WTC11 (cell line): ENCODE data around the gene KCNIP3. TPM values are rescaled to one million over a fixed set of nuclear protein-coding genes. Genes with fewer than 3 reads are reported as not detected.

Experiments used
- ATAC-seq: fragments of 200-7000 bp; cut with Tn5 transposase; 2 replicates; pipeline ENCODE4 v1.10.0; 2021; ENCODE audit warnings: mild to moderate bottlenecking, moderate library complexity
- CTCF ChIA-PET: fragments of 300-600 bp; sonication (Branson Sonifier 250); formaldehyde crosslinking; loops from one replicate; lab custom pipeline; 2021; ENCODE audit warnings: antibody characterized with exemption; lab: Charles Lee
- POLR2A ChIA-PET: fragments of 350-600 bp; sonication (Branson Sonifier 250); formaldehyde crosslinking; loops from one replicate; lab custom pipeline; 2021; ENCODE audit warnings: antibody characterized with exemption; lab: Charles Lee
- DNase-seq: peaks from one replicate; pipeline ENCODE4 v3.0.0; 2021; ENCODE audit warnings: low spot score
- H3K27ac Mint-ChIP-seq: 2 replicates; pipeline ENCODE4 v1.8.0; 2021; ENCODE audit warnings: mixed read lengths
- H3K27me3 Mint-ChIP-seq: 2 replicates; pipeline ENCODE4 v1.8.0; 2021; ENCODE audit warnings: low read depth, mild to moderate bottlenecking, moderate library complexity, mixed read lengths
- H3K36me3 Mint-ChIP-seq: 2 replicates; pipeline ENCODE4 v1.8.0; 2021; ENCODE audit warnings: mixed read lengths
- H3K4me1 Mint-ChIP-seq: 2 replicates; pipeline ENCODE4 v1.8.0; 2022; ENCODE audit warnings: mixed read lengths
- H3K4me3 Mint-ChIP-seq: 2 replicates; pipeline ENCODE4 v1.8.0; 2021; ENCODE audit warnings: mild to moderate bottlenecking, moderate library complexity, mixed read lengths
- H3K9me3 Mint-ChIP-seq: 2 replicates; pipeline ENCODE4 v1.8.0; 2021; ENCODE audit warnings: mixed read lengths
- CDX4 ChIP-seq: fragments of 250-450 bp; sonication (Bioruptor Pico); IDR thresholded peaks from 2 replicates; pipeline ENCODE4 v1.9.0; 2021; ENCODE audit warnings: moderate library complexity, mild to moderate bottlenecking, inconsistent platforms, borderline replicate concordance
- CTCF ChIP-seq: fragments of 200-600 bp; IDR thresholded peaks from 2 replicates; pipeline ENCODE4 v1.8.0; 2022; ENCODE audit warnings: antibody characterized with exemption
- E2F5 ChIP-seq: sonication (generic); formaldehyde crosslinking; IDR thresholded peaks from 2 replicates; pipeline ENCODE4 v1.8.1; 2022; ENCODE audit warnings: mild to moderate bottlenecking, moderate library complexity, missing genetic modification reagents
- ERG ChIP-seq: fragments of 250-450 bp; sonication (Bioruptor Pico); IDR thresholded peaks from 2 replicates; pipeline ENCODE4 v1.8.0; 2021; ENCODE audit warnings: mild to moderate bottlenecking
- ESRRA ChIP-seq: sonication (generic); formaldehyde crosslinking; IDR thresholded peaks from 2 replicates; pipeline ENCODE4 v1.8.1; 2022; ENCODE audit warnings: mild to moderate bottlenecking, missing genetic modification reagents, borderline replicate concordance
- ETV6 ChIP-seq: sonication (generic); formaldehyde crosslinking; IDR thresholded peaks from 2 replicates; pipeline ENCODE4 v1.8.1; 2022; ENCODE audit warnings: mild to moderate bottlenecking, missing genetic modification reagents
- GTF2I ChIP-seq: fragments of 250-450 bp; sonication (Bioruptor Pico); conservative IDR thresholded peaks from 2 replicates; pipeline ENCODE4 v1.4.0; 2021; ENCODE audit warnings: mild to moderate bottlenecking
- MLX ChIP-seq: sonication (generic); formaldehyde crosslinking; IDR thresholded peaks from 2 replicates; pipeline ENCODE4 v1.8.1; 2023; ENCODE audit warnings: mild to moderate bottlenecking, missing genetic modification reagents, moderate library complexity
- PREB ChIP-seq: sonication (generic); formaldehyde crosslinking; IDR thresholded peaks from 2 replicates; pipeline ENCODE4 v1.8.1; 2022; ENCODE audit warnings: mild to moderate bottlenecking, missing genetic modification reagents, moderate library complexity, borderline replicate concordance
- SOX15 ChIP-seq: fragments of 250-450 bp; sonication (Bioruptor Pico); IDR thresholded peaks from 2 replicates; pipeline ENCODE4 v1.9.0; 2021; ENCODE audit warnings: mild to moderate bottlenecking
- STAT6 ChIP-seq: sonication (generic); formaldehyde crosslinking; conservative IDR thresholded peaks from 2 replicates; pipeline ENCODE4 v1.8.1; 2023; ENCODE audit warnings: mild to moderate bottlenecking, low read depth, missing genetic modification reagents, moderate library complexity
- TCF7 ChIP-seq: sonication (generic); formaldehyde crosslinking; IDR thresholded peaks from 2 replicates; pipeline ENCODE4 v1.8.0; 2022; ENCODE audit warnings: mild to moderate bottlenecking, low read depth, missing genetic modification reagents, moderate library complexity
- TEAD4 ChIP-seq: sonication (generic); formaldehyde crosslinking; IDR thresholded peaks from 2 replicates; pipeline ENCODE4 v1.8.0; 2022; ENCODE audit warnings: mild to moderate bottlenecking, missing genetic modification reagents
- TP53 ChIP-seq: sonication (generic); formaldehyde crosslinking; IDR thresholded peaks from 2 replicates; pipeline ENCODE4 v1.8.1; 2023; ENCODE audit warnings: mild to moderate bottlenecking, missing genetic modification reagents
- ZMAT4 ChIP-seq: fragments of 250-450 bp; sonication (Bioruptor Pico); IDR thresholded peaks from 2 replicates; pipeline ENCODE4 v1.9.0; 2021; ENCODE audit warnings: mild to moderate bottlenecking
- ZNF138 ChIP-seq: sonication (generic); formaldehyde crosslinking; conservative IDR thresholded peaks from 2 replicates; pipeline ENCODE4 v1.8.1; 2022; ENCODE audit warnings: mild to moderate bottlenecking, moderate library complexity, missing genetic modification reagents
- ZNF281 ChIP-seq: sonication (generic); formaldehyde crosslinking; IDR thresholded peaks from 2 replicates; pipeline ENCODE4 v1.8.0; 2023; ENCODE audit warnings: mild to moderate bottlenecking, missing genetic modification reagents
- ZNF512 ChIP-seq: sonication (generic); formaldehyde crosslinking; IDR thresholded peaks from 2 replicates; pipeline ENCODE4 v1.8.1; 2022; ENCODE audit warnings: missing genetic modification reagents, borderline replicate concordance
- total RNA-seq: library from RNA; stranded (reverse); gene quantifications from 3 replicates; pipeline ENCODE4 v1.2.3, GENCODE V29; 2021

The KCNIP3 gene
- total RNA-seq, 1 experiment from 2014 or later = 2.1 TPM

GRCh38 chr2:95278637-95279225 is 18.4 kb upstream of the KCNIP3 start:
- TF ChIP-seq ERG (CRISPR knock-in tag) (no peak), ETV6 (CRISPR knock-in tag) (no peak), TCF7 (CRISPR knock-in tag) (no peak), ZMAT4 (no peak), TP53 (CRISPR knock-in tag) (no peak), CTCF (no peak), SOX15 (CRISPR knock-in tag) (no peak), GTF2I (CRISPR knock-in tag) (no peak), CDX4 (no peak), STAT6 (no peak), ZNF138 (CRISPR knock-in tag) (no peak)
- TF ChIP-seq, all 79 proteins: peak for 0
- ChIA-PET POLR2A (no interaction called here), CTCF (interaction anchor here (1.6 to 5.6 kb wide), 4 partner anchors 10 to 49 kb away, joined by 5 to 60 read pairs (median 19); no protein-coding TSS in a partner anchor)
- Mint-ChIP-seq H3K27me3 (no peaks in the 10 kb centered on the region), H3K36me3 (no peaks in the 10 kb centered on the region), H3K4me1 (peaks cover 31% of the 10 kb centered on the region), H3K27ac (no peak overlapping the region), H3K9me3 (no peaks in the 10 kb centered on the region), H3K4me3 (no peak overlapping the region)
- ATAC-seq = no peak
- DNase-seq = no peak

- no peak for ATAC-seq
- Mint-ChIP-seq H3K27me3 (no peaks in the 10 kb centered on the region), H3K4me3 (no peak overlapping the region), H3K9me3 (no peaks in the 10 kb centered on the region), H3K36me3 (no peaks in the 10 kb centered on the region), H3K27ac (no peak overlapping the region), H3K4me1 (peaks cover 25% of the 10 kb centered on the region)
- ChIA-PET CTCF (interaction anchor here (2.3 kb wide), 1 partner anchor 49 kb away, joined by 5 read pairs; no protein-coding TSS in a partner anchor), POLR2A (no interaction called here)
- DNase-seq = no peak
- no peak for TF ChIP-seq TEAD4 (CRISPR knock-in tag)
- TF ChIP-seq PREB (CRISPR knock-in tag) = no peak
- no peak for TF ChIP-seq E2F5
- no peak for TF ChIP-seq SOX15 (CRISPR knock-in tag)
- no peak for TF ChIP-seq ESRRA (CRISPR knock-in tag)
- no peak for TF ChIP-seq ZNF281
- TF ChIP-seq ZNF512 = no peak
- no peak for TF ChIP-seq MLX (CRISPR knock-in tag)
Observed at GRCh38 chr2:95279435-95280035, 17.6 kb upstream of the KCNIP3 start.
